Epithelial cell of prostate (primary cell): Measurements from ENCODE around the gene ZYX.
A peak's percentile ranks its signal among the peaks of the same experiment; 100 is the strongest.
"Not testable (repeated sequence)": the region's sequence is repeated elsewhere in the genome, so short reads cannot be mapped to it uniquely, and the experiment has no call there.

Source experiments
- DNase-seq: peaks from one replicate; pipeline ENCODE4 v3.0.0-alpha.2; 2011; ENCODE audit warnings: low read depth, low spot score
- H3K27ac ChIP-seq: fragments of 450-650 bp; 2 replicates; pipeline ENCODE4 v1.5.1; 2017; ENCODE audit warnings: mild to moderate bottlenecking

The ZYX gene

GRCh38 chr7:143395187-143396149, 14.3 kb downstream of the ZYX start:
- DNase-seq, result no peak
- H3K27ac ChIP-seq, result no peak overlapping the region

DNA sequence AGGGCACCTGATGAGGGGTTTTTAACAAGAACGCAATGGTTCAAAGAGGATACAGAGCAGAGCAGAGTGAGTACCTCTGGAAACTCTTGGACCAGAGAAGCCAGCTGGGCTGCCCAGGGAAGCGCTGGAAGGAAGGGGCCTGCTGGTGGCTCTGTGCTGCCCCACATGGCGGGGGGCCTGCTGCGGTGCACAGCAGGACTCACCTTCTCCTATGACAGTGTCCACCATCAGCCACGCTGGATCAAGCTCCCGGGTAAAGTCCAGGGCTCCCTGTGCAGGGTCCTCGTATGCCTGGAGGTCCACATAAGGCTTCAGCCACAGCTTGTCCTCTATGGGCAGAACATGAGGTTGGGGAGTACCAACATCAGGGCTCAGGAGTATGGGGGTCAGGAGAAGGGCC, 15.0 kb downstream of the ZYX start:
- DNase-seq, result no peak

DNA sequence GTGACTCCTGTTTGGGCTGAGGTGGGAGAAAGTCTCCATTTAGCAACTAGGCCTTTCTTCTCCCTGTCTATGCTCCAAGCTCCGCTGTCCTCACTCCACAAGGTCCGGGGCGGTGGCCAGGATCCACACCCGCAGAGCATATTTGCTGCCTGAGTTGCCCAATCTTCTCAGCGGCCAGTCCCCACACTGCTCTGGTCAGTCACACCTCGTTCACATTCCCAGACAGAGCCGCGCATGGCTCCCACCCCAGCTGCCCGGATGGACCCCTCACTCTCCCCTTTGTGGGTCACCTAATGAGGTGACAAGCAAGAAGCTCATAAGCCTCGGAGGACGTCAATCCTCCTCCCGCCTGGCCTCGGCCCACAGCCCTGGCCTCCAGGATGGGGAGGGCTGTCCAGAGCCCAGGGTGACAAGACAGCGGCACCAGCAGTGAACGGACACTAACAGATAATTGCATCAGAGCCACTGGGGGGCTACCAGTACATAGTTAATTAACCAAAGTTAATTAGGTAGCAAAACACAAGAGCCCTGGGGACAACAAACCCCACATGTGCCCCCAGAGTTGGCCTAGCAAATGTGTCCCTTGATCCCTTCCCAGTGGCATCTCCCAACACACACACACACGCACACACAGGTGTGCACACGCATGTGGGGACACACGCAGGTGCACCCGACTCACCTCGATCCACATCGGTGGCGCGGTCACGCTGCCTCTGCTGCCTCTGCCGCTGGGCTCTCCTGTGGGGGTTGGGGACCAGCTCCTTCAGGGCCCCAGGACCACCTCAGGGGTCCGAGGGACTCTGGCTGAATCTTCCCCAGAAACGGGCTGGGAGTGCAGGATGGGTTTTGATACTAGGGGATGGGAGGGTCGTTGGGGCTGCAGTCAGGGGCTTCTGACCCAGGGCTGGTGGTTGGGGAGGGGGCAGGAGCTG, 15.7 kb downstream of the ZYX start:
- no peak overlapping the region for H3K27ac ChIP-seq
- DNase-seq, result no peak

More for the DNA sequence above, 15.0 kb downstream of the ZYX start:
- no peak overlapping the region for H3K27ac ChIP-seq

- H3K27ac ChIP-seq, result no peak overlapping the region
- DNase-seq, result no peak
Observed at GRCh38 chr7:143397710-143398530, 16.8 kb downstream of the ZYX start.

- DNase-seq, result no peak
- H3K27ac ChIP-seq, result no peak overlapping the region
Observed at GRCh38 chr7:143398616-143399015, 17.5 kb downstream of the ZYX start.

DNA sequence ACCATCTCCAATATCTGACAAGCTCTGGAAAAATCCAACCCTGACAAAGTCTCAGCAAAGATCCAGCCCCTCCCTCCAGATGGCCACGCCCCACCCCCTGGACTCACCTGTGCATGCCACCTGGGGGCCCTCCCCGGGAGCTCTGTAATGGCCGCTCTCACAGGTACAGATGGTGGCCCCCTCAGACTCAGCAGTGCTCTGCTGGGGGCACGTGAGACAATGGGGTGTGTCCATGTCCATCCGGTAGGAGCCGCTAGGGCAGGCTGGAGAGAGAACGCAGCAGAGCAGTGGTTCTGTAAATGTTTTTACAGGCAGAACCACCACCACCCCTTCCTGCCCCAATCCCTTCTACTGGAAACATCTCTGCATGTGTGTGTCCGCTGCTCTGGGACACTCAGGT, 18.0 kb downstream of the ZYX start:
- DNase-seq, result no peak
- H3K27ac ChIP-seq, result no peak overlapping the region

DNA sequence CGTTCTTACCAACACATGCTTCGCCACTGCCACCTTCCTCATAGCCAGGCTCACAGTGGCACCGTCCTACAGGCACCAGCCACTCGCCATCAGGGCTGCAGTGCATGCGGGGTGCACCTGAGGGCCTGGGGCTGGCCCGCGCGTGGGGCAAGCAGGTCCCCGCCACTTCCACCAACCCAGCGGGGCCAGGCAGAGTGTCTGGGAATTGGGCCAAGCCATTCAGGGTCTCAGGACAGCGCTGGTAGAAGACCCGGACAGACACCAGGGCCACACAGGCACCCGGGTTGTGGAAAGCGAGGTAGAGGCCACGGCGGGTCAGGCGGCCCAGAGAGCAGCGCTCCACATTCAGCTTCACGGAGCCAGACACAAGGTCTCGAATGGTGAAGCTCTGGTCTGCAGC, 18.5 kb downstream of the ZYX start:
- DNase-seq, result no peak
- H3K27ac ChIP-seq, result no peak overlapping the region

- H3K27ac ChIP-seq, result no peak overlapping the region
- DNase-seq, result no peak
Observed at GRCh38 chr7:143401265-143401664, 20.1 kb downstream of the ZYX start.

- DNase-seq, H3K27ac ChIP-seq: not testable (repeated sequence)
Observed at GRCh38 chr7:143402233-143402632, 21.1 kb downstream of the ZYX start.

DNA sequence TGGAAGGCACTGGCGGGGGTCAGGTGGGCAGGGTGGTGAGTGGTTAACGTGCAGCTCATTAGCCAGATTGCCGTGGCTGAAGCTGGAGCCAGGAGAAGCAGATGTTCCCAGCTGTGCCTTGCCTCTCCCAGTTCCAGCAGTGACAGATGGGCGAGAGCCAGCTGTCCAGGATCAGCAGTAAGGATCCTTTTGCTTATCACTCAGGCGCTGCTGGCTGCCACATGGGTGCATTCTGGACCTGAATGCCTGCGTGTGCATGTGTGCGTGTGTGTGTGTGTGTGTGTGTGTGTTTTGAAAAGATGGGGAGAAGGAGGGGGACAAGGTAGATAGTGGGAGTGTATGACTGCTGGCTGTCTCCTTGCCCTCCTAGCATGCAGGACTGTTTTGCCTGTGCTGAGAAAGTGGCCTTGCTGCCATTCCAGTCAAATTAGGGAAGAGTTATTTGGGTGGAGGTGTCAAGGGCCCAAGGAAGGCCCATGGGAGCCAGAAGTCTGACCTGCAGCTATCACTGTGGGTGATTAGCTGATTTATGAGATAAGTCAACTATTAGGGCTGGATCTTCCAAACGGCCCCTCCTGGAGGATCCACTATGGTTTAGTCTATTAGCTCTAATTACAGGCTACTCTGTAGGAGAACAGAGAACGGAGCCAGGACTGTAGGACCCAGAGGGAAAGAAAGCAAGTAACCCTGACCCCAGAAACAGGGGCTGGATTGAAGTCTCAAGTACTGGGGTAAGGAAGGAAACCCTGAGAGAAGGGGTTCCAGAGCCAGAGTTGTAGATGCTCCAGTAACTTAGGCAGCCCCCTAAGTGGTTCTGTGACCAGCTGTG, 24.2 kb downstream of the ZYX start:
- no peak for DNase-seq
- H3K27ac ChIP-seq, result no peak overlapping the region

DNA sequence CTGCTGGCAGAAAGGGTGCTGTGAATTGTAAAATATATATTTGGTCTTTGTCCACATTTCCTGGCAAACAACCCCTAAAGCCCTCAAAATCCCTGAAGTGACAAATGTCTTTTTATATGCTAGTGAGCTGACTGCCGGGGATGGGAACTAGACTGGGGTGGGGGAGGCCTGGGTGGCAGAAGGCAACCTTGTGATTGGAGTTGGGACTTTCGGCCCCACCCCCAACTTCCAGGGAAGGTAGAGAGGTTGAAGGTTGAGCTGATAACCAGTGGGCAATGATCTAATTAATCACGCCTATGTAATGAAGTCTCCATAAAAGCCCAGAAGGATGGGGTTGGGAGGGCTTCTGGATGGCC, 24.8 kb downstream of the ZYX start:
- no peak for DNase-seq

DNA sequence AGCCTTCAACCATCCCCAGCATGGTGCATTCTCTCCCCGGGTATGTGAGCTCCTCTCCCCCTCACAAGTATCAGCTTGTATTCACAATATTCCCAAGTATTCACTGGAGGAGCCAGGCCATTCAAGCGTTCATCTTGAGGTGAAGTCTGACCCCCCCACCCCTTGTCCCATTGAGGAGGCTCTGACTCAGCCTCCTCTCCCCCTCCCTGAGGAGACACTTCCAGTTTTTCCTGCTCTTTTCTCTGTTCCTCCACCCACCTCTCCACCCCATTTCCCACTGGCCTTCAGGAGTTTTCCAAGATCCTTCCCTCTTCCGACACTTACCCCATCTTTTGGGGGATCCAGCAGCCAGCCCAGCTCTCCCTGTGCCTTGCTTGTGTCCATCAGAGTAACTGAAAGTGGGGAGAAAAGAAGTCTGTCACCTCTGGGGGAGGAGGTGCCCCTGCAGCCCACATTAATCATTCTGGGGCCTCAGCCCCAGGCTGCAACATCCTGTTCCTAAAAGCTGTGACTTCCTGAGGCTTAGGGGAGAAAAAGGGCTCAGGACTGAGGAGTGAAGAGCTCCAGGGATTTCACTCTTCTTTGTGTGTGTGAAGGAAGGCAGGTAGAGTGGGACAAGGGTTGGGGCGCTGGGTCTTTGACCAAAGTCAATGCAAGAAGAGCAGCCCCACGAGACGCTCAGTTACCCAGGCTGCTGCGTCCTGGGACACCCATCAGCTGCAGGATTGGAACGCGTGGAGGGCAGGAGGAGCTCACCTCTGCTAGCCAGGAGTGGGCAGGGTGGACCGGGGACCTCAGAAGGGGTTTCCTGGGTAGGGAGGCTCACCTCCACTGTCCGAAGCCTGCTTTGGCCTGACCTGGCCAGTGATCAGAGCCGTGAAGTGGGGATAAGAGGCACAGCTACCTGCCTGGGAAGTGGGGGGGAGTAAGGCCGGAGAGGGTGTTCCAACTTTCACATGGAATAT, 26.4 kb downstream of the ZYX start:
- no peak for DNase-seq
- H3K27ac ChIP-seq, result peak overlapping the region; percentile 40

More for the DNA sequence above, 24.8 kb downstream of the ZYX start:
- H3K27ac ChIP-seq, result no peak overlapping the region

DNA sequence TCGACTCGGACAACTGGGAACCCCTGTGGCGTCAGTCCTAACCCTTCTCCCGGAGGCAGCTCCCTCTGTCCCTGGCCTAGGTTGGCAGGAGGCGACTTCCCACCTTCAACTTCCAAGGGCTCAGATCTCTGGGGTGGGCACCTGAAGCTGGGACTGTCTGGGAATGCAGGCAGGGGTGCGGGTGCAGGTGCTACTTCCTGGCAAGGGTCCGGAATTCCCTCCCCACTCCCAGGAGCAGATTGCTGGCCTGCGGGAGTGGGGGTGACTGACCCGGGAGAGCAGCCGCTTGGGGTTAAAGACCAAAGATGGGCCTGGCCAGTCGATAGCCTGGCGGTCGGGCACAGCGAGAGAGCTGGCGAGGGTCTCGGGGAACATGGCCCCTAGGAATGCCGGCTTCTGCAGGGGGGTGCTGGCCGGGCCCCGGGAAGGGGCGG, 27.1 kb downstream of the ZYX start:
- no peak for DNase-seq
- H3K27ac ChIP-seq, result peak overlapping the region; percentile 40

DNA sequence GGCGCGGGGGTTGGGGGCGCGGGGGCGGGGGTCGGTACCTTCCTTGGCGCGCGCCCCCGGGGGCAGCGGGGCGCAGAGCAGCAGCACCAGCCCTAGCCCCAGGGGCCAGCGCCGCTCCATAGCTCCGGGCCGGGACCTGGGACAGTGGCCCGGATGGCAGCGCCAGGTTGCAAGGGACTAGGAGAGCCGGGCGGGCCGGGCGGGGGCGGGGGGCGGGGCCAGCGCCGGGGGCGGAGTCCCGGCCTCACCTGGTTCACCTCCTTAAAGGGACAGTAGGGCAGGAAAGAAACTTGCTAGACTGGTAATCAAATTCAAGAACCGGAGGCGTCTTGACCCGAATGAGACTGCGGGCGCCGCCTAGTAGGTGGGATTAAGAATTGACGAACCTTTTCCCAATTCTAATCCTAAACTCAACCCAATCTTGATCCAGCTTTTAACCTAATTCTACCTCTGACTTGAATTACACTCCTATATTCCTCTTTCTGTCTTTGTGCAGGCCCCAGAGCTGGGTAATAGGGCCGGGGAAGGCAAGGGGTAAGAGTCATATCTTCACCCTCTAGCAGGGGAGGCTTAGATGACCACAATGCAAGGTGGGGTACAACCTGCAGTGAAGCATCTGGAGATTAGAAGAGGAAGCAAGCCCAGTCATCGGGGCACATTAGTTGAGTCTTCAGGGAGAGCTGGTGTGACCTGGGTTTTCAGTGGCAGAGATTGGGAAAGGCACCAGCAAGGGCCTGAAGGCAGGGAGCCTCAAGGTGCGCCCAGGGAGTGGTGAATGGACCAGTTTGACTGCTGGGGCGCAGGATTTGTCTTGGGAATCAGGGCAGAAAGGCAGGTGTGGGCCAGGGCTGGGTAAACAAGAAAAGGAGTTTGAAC, 27.8 kb downstream of the ZYX start, which contains the start of gene EPHA1:
TSS of gene EPHA1 (minus strand) at position 171 of the 876 bp plus-strand sequence. CDS start at position 120, 51 bp downstream.
- peak; percentile 67 for DNase-seq
- peak within 1 kb of the TSS; percentile 40 for H3K27ac ChIP-seq

DNA sequence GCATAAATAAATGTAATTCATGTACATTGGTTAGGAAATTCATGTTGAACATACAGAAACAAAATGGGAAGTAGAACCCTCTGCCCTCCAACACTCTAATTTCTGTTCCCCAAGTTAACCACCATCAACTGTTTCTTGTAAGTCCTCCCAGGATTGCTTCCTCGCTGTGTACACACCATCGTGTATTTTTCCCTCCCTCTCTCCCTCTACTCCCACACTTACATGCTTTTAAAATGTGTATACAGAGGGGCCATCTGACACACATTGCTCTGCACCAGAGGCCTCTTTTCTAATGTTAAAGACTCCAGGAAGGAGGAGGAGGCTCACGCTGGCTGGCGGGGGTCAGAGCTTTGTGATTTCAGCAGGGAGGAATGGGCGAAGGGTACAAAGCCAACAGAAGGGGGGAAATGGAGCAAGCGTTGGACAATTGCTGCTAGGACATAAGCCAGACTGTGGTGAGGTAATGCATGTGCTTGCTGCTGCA, 29.4 kb downstream of the ZYX start:
- DNase-seq, result no peak
- H3K27ac ChIP-seq, result no peak overlapping the region

DNA sequence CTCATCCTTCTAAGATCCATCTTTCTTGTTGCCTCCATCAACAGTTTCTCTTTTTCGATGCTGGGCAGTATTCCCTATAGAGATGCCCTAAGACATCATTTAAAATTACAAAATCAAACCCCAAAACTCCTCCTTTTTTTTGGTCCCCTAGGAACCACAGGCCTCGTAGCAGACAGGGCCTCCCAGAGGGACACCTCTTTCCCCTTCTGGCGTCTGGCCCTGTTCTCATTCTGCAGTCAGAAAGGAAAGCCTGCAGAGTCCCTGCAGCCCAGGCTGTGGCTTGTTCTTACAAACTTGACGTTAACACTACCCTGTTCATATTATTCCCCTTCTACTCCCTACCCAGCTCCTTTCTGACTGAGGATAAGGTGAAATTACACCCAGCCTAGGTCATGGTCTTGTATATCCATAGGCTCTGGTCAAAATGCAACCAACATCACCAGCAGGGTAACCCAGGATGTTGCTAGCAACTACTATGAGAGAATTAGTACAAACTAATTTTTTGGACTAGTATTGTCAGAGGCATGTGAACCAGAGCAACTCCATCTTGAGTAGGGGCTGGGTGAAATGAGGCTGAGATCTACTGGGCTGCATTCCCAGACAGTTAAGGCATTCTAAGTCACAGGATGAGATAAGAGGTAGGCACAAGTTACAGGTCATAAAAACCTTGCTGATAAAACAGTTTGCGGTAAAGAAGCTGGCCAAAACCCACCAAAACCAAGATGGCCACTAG, 31.0 kb downstream of the ZYX start:
- no peak for DNase-seq
- no peak overlapping the region for H3K27ac ChIP-seq
